ENCODE measurements around the gene ITPK1.

The ITPK1 gene

GRCh38 chr14:92931681-92932447 is 183.9 kb downstream of the ITPK1 start:
- no peak for DNase-seq

GRCh38 chr14:92930737-92931602 is 184.8 kb downstream of the ITPK1 start:
- DNase-seq, result no peak

GRCh38 chr14:92929689-92930608 is 185.8 kb downstream of the ITPK1 start:
- DNase-seq, result no peak

- DNase-seq, result no peak
Measured at GRCh38 chr14:92928961-92929688, 186.6 kb downstream of the ITPK1 start.

- DNase-seq, result no peak
Measured at GRCh38 chr14:92928258-92928629, 187.5 kb downstream of the ITPK1 start.

- no peak for DNase-seq
Measured at GRCh38 chr14:92927349-92928257, 188.1 kb downstream of the ITPK1 start.

- no peak for DNase-seq
Measured at GRCh38 chr14:92926931-92927330, 188.8 kb downstream of the ITPK1 start.

GRCh38 chr14:92926180-92926845 is 189.4 kb downstream of the ITPK1 start:
- DNase-seq, result no peak

- DNase-seq, result no peak
Measured at GRCh38 chr14:92925446-92925845, 190.3 kb downstream of the ITPK1 start.

GRCh38 chr14:92924247-92924646 is 191.5 kb downstream of the ITPK1 start:
- no peak for DNase-seq

GRCh38 chr14:92923744-92924103 is 192.0 kb downstream of the ITPK1 start:
- no peak for DNase-seq

- peak; percentile 3 for DNase-seq
Measured at GRCh38 chr14:92922883-92923743, 192.6 kb downstream of the ITPK1 start, which contains the start of gene CHGA. TSS of gene CHGA (plus strand) at chr14:92923150. CDS start at chr14:92923360, 210 bp downstream.

- DNase-seq, result no peak
Measured at GRCh38 chr14:92922155-92922735, 193.5 kb downstream of the ITPK1 start.

GRCh38 chr14:92920001-92920400 is 195.7 kb downstream of the ITPK1 start:
- no peak for DNase-seq

GRCh38 chr14:92917956-92918355 is 197.8 kb downstream of the ITPK1 start:
- DNase-seq, result no peak

- DNase-seq, result no peak
Measured at GRCh38 chr14:92917041-92917940, 198.4 kb downstream of the ITPK1 start.

- DNase-seq, result peak; percentile 17
Measured at GRCh38 chr14:92916201-92916600, 199.5 kb downstream of the ITPK1 start.

GRCh38 chr14:92914087-92914656 is 201.6 kb downstream of the ITPK1 start:
- peak; percentile 9 for DNase-seq

All from MV-4-11 (cell line).